ENCODE results near the gene TMPRSS5.
"Not testable (repeated sequence)": the region's sequence is repeated elsewhere in the genome, so short reads cannot be mapped to it uniquely, and the experiment has no call there.

GRCh38 chr11:113703551-113703950 lies 2.6 kb downstream of the TMPRSS5 start:
- not testable (repeated sequence) for TF ChIP-seq POLR2A, CTCF (IDR thresholded peaks at IDR 0.05)
